Measurements from ENCODE around the gene TRIM16. TPM values are rescaled to one million over a fixed set of nuclear protein-coding genes. Genes with fewer than 3 reads are reported as not detected.
A peak's percentile ranks its signal among the peaks of the same experiment; 100 is the strongest.
"Not testable (repeated sequence)": the region's sequence is repeated elsewhere in the genome, so short reads cannot be mapped to it uniquely, and the experiment has no call there.

The TRIM16 gene
- total and polyA plus RNA-seq, 2 of the 13 experiments (the other 11 are each of a cell fraction or from before 2014, with no cell fraction given), result 12.3 to 23.4 TPM

GRCh38 chr17:15683824-15684478 is at the start of gene TRIM16 (continued):
- TF ChIP-seq, protein P1, sequence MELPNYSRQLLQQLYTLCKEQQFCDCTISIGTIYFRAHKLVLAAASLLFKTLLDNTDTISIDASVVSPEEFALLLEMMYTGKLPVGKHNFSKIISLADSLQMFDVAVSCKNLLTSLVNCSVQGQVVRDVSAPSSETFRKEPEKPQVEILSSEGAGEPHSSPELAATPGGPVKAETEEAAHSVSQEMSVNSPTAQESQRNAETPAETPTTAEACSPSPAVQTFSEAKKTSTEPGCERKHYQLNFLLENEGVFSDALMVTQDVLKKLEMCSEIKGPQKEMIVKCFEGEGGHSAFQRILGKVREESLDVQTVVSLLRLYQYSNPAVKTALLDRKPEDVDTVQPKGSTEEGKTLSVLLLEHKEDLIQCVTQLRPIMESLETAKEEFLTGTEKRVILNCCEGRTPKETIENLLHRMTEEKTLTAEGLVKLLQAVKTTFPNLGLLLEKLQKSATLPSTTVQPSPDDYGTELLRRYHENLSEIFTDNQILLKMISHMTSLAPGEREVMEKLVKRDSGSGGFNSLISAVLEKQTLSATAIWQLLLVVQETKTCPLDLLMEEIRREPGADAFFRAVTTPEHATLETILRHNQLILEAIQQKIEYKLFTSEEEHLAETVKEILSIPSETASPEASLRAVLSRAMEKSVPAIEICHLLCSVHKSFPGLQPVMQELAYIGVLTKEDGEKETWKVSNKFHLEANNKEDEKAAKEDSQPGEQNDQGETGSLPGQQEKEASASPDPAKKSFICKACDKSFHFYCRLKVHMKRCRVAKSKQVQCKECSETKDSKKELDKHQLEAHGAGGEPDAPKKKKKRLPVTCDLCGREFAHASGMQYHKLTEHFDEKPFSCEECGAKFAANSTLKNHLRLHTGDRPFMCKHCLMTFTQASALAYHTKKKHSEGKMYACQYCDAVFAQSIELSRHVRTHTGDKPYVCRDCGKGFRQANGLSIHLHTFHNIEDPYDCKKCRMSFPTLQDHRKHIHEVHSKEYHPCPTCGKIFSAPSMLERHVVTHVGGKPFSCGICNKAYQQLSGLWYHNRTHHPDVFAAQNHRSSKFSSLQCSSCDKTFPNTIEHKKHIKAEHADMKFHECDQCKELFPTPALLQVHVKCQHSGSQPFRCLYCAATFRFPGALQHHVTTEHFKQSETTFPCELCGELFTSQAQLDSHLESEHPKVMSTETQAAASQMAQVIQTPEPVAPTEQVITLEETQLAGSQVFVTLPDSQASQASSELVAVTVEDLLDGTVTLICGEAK (IDR thresholded peaks at IDR 0.05), result peak; percentile 35; the same call in 1 of the 2 replicates
- TF ChIP-seq, protein P1 (CRISPR knock-in tag; IDR thresholded peaks at IDR 0.05), result not testable (repeated sequence)
- TF ChIP-seq PHF8 (CRISPR knock-in tag; IDR thresholded peaks at IDR 0.05) (peak; percentile 70), KMT2B (CRISPR knock-in tag; IDR thresholded peaks at IDR 0.05) (peak; percentile 57; the same call in 1 of the 2 replicates)
- TF ChIP-seq, protein P2, sequence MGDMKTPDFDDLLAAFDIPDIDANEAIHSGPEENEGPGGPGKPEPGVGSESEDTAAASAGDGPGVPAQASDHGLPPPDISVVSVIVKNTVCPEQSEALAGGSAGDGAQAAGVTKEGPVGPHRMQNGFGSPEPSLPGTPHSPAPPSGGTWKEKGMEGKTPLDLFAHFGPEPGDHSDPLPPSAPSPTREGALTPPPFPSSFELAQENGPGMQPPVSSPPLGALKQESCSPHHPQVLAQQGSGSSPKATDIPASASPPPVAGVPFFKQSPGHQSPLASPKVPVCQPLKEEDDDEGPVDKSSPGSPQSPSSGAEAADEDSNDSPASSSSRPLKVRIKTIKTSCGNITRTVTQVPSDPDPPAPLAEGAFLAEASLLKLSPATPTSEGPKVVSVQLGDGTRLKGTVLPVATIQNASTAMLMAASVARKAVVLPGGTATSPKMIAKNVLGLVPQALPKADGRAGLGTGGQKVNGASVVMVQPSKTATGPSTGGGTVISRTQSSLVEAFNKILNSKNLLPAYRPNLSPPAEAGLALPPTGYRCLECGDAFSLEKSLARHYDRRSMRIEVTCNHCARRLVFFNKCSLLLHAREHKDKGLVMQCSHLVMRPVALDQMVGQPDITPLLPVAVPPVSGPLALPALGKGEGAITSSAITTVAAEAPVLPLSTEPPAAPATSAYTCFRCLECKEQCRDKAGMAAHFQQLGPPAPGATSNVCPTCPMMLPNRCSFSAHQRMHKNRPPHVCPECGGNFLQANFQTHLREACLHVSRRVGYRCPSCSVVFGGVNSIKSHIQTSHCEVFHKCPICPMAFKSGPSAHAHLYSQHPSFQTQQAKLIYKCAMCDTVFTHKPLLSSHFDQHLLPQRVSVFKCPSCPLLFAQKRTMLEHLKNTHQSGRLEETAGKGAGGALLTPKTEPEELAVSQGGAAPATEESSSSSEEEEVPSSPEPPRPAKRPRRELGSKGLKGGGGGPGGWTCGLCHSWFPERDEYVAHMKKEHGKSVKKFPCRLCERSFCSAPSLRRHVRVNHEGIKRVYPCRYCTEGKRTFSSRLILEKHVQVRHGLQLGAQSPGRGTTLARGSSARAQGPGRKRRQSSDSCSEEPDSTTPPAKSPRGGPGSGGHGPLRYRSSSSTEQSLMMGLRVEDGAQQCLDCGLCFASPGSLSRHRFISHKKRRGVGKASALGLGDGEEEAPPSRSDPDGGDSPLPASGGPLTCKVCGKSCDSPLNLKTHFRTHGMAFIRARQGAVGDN (CRISPR knock-in tag; IDR thresholded peaks at IDR 0.05), result peak; percentile 40

GRCh38 chr17:15733174-15733789 is 49.2 kb upstream of the TRIM16 start:
- H3K9me3 ChIP-seq (ENCODE audit: low read length); H3K4me3 ChIP-seq (replicated peaks in 1 of 3; ENCODE audit: insufficient read depth in 1 of 3, low read depth in 2 of 3, low read length in 3 of 3); intact Hi-C loops (cut with micrococcal nuclease; ENCODE audit: unreplicated experiment); FAIRE-seq; H3K27me3 ChIP-seq (ENCODE audit: control insufficient read depth in 1 of 2, insufficient read depth in 2 of 2, low read length in 2 of 2); BruUV-seq (replicated peaks); CTCF ChIA-PET (ENCODE audit: low intra/inter-chr PET ratio, low total read pairs); POLR2A ChIA-PET; ATAC-seq; H3K79me2 ChIP-seq (ENCODE audit: insufficient read depth, low read length); in situ Hi-C loops (cut with HindIII; ENCODE audit: extremely low pct_ligation_motif_present, low pct_unique_long_range_greater_than_20kb); H3K27ac ChIP-seq (ENCODE audit: extremely low read length, insufficient read depth, low read length); H3K4me2 ChIP-seq (ENCODE audit: low read depth, low read length); H3K36me3 ChIP-seq (replicated peaks in 1 of 2; ENCODE audit: control insufficient read depth in 1 of 2, insufficient read depth in 2 of 2, low read length in 2 of 2); DNase-seq (ENCODE audit: low spot score); H3K4me1 ChIP-seq (ENCODE audit: insufficient read depth, low read length); H2AFZ ChIP-seq (ENCODE audit: low read length); H4K20me1 ChIP-seq (ENCODE audit: insufficient read depth, low read length); H3K9ac ChIP-seq (ENCODE audit: insufficient read depth, low read depth, low read length): not testable (repeated sequence)
- 25% methylated on average over 4 of the region's 10 CpGs for WGBS (ENCODE audit: low lambda C conversion rate)
